ENCODE results near the gene SFT2D3.
A peak's percentile ranks its signal among the peaks of the same experiment; 100 is the strongest.
"Not testable (repeated sequence)": the region's sequence is repeated elsewhere in the genome, so short reads cannot be mapped to it uniquely, and the experiment has no call there.

The SFT2D3 gene

GRCh38 chr2:127747621-127748020 is 46.3 kb downstream of the SFT2D3 start:
- no peak overlapping the region for H3K4me3 ChIP-seq (replicated peaks; ENCODE audit: low read depth, low read length)
- no peak for TF ChIP-seq CTCF (IDR thresholded peaks at IDR 0.05; ENCODE audit: low read length, missing control alignments)
- no peak for DNase-seq (ENCODE audit: low read depth)

GRCh38 chr2:127749537-127749936 is 48.2 kb downstream of the SFT2D3 start:
- peak; percentile 65 for DNase-seq (ENCODE audit: low read depth)
- H3K4me3 ChIP-seq (replicated peaks; ENCODE audit: low read depth, low read length) = not testable (repeated sequence)

GRCh38 chr2:127753374-127753773 is 52.1 kb downstream of the SFT2D3 start:
- DNase-seq (ENCODE audit: low read depth) = no peak

DNA sequence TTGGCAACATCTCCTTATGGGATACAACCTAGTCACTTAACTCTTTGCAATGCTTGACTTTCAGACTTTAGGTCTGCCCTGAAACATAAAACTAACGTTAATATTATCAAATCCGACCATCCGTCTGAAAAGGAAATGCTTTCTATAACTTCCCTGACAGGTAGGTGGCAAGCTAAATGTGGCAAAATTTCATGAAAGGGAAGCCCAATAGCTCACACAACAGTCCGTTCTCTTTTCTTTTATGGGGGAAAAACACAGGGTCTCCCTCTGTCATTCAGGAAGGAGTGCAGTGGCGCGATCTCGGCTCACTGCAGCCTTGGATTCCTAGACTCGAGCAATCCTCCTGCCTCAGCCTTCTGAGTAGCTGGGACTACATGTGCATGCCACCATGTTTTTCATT is 52.9 kb downstream of the SFT2D3 start:
- DNase-seq (ENCODE audit: low read depth) = no peak
- TF ChIP-seq CTCF (IDR thresholded peaks at IDR 0.05; ENCODE audit: low read length, missing control alignments) = no peak
- no peak overlapping the region for H3K4me3 ChIP-seq (replicated peaks; ENCODE audit: low read depth, low read length)

More at GRCh38 chr2:127753374-127753773, 52.1 kb downstream of the SFT2D3 start:
- no peak overlapping the region for H3K4me3 ChIP-seq (replicated peaks; ENCODE audit: low read depth, low read length)
- no peak for TF ChIP-seq CTCF (IDR thresholded peaks at IDR 0.05; ENCODE audit: low read length, missing control alignments)

All from fibroblast of pulmonary artery (primary cell).